Cardiac fibroblast (primary cell): ENCODE measurements around the gene CFAP157.

Experiments
- DNase-seq, 2 donors: peaks; one replicate each; pipeline versions ENCODE4 v3.0.0 to v3.0.0-alpha.2; 2010; ENCODE audit warnings: low read depth in 2 of 2
- H3K4me3 ChIP-seq, 2 donors: replicated peaks in 1 of 2; 1 replicate in 1 of 2; 2 replicates in 1 of 2; pipeline ENCODE4 v1.5.1; 2011; ENCODE audit warnings: low read depth in 2 of 2, low read length in 2 of 2, mild to moderate bottlenecking in 2 of 2, moderate library complexity in 1 of 2
- CTCF ChIP-seq: IDR thresholded peaks from one replicate; pipeline ENCODE4 v1.5.1; 2011; ENCODE audit warnings: low read depth, mild to moderate bottlenecking, low read length, inconsistent platforms

Gene CFAP157

GRCh38 chr9:127692071-127692470 is 14.7 kb upstream of the CFAP157 start:
- no peak overlapping the region for H3K4me3 ChIP-seq
- no peak for DNase-seq
- no peak for TF ChIP-seq CTCF

GRCh38 chr9:127693143-127693542 is 13.6 kb upstream of the CFAP157 start:
- TF ChIP-seq CTCF: no peak
- DNase-seq: no peak

GRCh38 chr9:127693697-127694096 is 13.1 kb upstream of the CFAP157 start:
- DNase-seq: no peak
- no peak for TF ChIP-seq CTCF
- H3K4me3 ChIP-seq: no peak overlapping the region

More at GRCh38 chr9:127693143-127693542, 13.6 kb upstream of the CFAP157 start:
- no peak overlapping the region for H3K4me3 ChIP-seq

GRCh38 chr9:127694890-127695720 is 11.7 kb upstream of the CFAP157 start:
- TF ChIP-seq CTCF: no peak
- no peak overlapping the region for H3K4me3 ChIP-seq
- peak in 1 of 2 donors; percentile 14 for DNase-seq

- no peak overlapping the region for H3K4me3 ChIP-seq
- no peak for DNase-seq
- no peak for TF ChIP-seq CTCF
These were observed 9.2 kb upstream of the CFAP157 start for GRCh38 chr9:127697575-127697974.

- no peak for TF ChIP-seq CTCF
- H3K4me3 ChIP-seq: no peak overlapping the region
- DNase-seq: no peak
These were observed 8.4 kb upstream of the CFAP157 start for GRCh38 chr9:127698386-127698785.
